Measurements from ENCODE around the gene AGGF1.
"Not testable (repeated sequence)": the region's sequence is repeated elsewhere in the genome, so short reads cannot be mapped to it uniquely, and the experiment has no call there.

Gene AGGF1

GRCh38 chr5:77083088-77083487, 52.9 kb downstream of the AGGF1 start:
- no peak for DNase-seq (ENCODE audit: extremely low read depth in 1 of 2, low read depth in 1 of 2)

- DNase-seq (ENCODE audit: extremely low read depth in 1 of 2, low read depth in 1 of 2), result no peak
These were observed 56.1 kb downstream of the AGGF1 start for GRCh38 chr5:77086368-77086688.

- peak; percentile 18 to 19 for DNase-seq (ENCODE audit: extremely low read depth in 1 of 2, low read depth in 1 of 2)
These were observed 56.7 kb downstream of the AGGF1 start, which contains the start of gene ZBED3 for GRCh38 chr5:77086689-77087483. Gene ZBED3, minus strand, starts transcription at chr5:77087285. Its CDS starts 9,407 bp downstream, at chr5:77077878.

GRCh38 chr5:77087484-77088261, 57.5 kb downstream of the AGGF1 start:
- DNase-seq (ENCODE audit: extremely low read depth in 1 of 2, low read depth in 1 of 2), result peak in 1 of 2 donors; percentile 7

- no peak for DNase-seq (ENCODE audit: extremely low read depth in 1 of 2, low read depth in 1 of 2)
These were observed 65.0 kb downstream of the AGGF1 start for GRCh38 chr5:77095189-77095588.

- no peak for DNase-seq (ENCODE audit: extremely low read depth in 1 of 2, low read depth in 1 of 2)
These were observed 71.1 kb downstream of the AGGF1 start for GRCh38 chr5:77101298-77101697.

- no peak for DNase-seq (ENCODE audit: extremely low read depth in 1 of 2, low read depth in 1 of 2)
These were observed 72.3 kb downstream of the AGGF1 start for GRCh38 chr5:77102549-77102948.

GRCh38 chr5:77103457-77103856, 73.3 kb downstream of the AGGF1 start:
- DNase-seq (ENCODE audit: extremely low read depth in 1 of 2, low read depth in 1 of 2), result no peak

- no peak for DNase-seq (ENCODE audit: extremely low read depth in 1 of 2, low read depth in 1 of 2)
These were observed 74.6 kb downstream of the AGGF1 start for GRCh38 chr5:77104813-77105212.

- not testable (repeated sequence) for DNase-seq (ENCODE audit: extremely low read depth in 1 of 2, low read depth in 1 of 2)
These were observed 76.8 kb downstream of the AGGF1 start for GRCh38 chr5:77107035-77107434.
